ENCODE data around the gene LNPK.
"Not testable (repeated sequence)": the region's sequence is repeated elsewhere in the genome, so short reads cannot be mapped to it uniquely, and the experiment has no call there.

The LNPK gene

GRCh38 chr2:176001916-176002687, at the start of gene LNPK:
TSS of gene LNPK (minus strand) at chr2:176002267. CDS start at chr2:175995584, 6,683 bp downstream.
- peak; percentile 94 for DNase-seq

GRCh38 chr2:176039375-176039774, 37.3 kb upstream of the LNPK start:
- DNase-seq, result no peak

- DNase-seq, result no peak
These were observed 36.6 kb upstream of the LNPK start for GRCh38 chr2:176038694-176039093.

- DNase-seq, result no peak
These were observed 33.1 kb upstream of the LNPK start for GRCh38 chr2:176035013-176035691.

- DNase-seq, result no peak
These were observed 25.7 kb upstream of the LNPK start for GRCh38 chr2:176027806-176028205.

GRCh38 chr2:176025932-176026331, 23.9 kb upstream of the LNPK start:
- DNase-seq, result no peak

- DNase-seq, result no peak
These were observed 22.0 kb upstream of the LNPK start for GRCh38 chr2:176024083-176024482.

- no peak for DNase-seq
These were observed 20.0 kb upstream of the LNPK start for GRCh38 chr2:176022048-176022447.

GRCh38 chr2:176020400-176020799, 18.3 kb upstream of the LNPK start:
- no peak for DNase-seq

- no peak for DNase-seq
These were observed 16.6 kb upstream of the LNPK start for GRCh38 chr2:176018708-176019107.

GRCh38 chr2:176009445-176009844, 7.4 kb upstream of the LNPK start:
- no peak for DNase-seq

- DNase-seq, result no peak
These were observed 2.9 kb upstream of the LNPK start for GRCh38 chr2:176004934-176005333.

GRCh38 chr2:176003958-176004357, 1.9 kb upstream of the LNPK start:
- DNase-seq, result no peak

GRCh38 chr2:176002688-176003210, 682 bp upstream of the LNPK start:
- no peak for DNase-seq

GRCh38 chr2:176001281-176001915, 669 bp downstream of the LNPK start:
- DNase-seq, result peak; percentile 35

GRCh38 chr2:175999283-175999819, 2.7 kb downstream of the LNPK start:
- no peak for DNase-seq

GRCh38 chr2:175990099-175990498, 12.0 kb downstream of the LNPK start:
- DNase-seq, result no peak

- not testable (repeated sequence) for DNase-seq
These were observed 14.9 kb downstream of the LNPK start for GRCh38 chr2:175987126-175987525.

- DNase-seq, result no peak
These were observed 17.2 kb downstream of the LNPK start for GRCh38 chr2:175984846-175985245.

GRCh38 chr2:175981551-175981950, 20.5 kb downstream of the LNPK start:
- no peak for DNase-seq

GRCh38 chr2:175976391-175977157, 25.5 kb downstream of the LNPK start:
- DNase-seq, result no peak

- no peak for DNase-seq
These were observed 28.7 kb downstream of the LNPK start for GRCh38 chr2:175973373-175973772.

- no peak for DNase-seq
These were observed 35.2 kb downstream of the LNPK start for GRCh38 chr2:175966839-175967238.

Measured in CD4-positive, alpha-beta T cell treated with Interleukin-17A for 1 hour (primary cell).